HK-2 (cell line): Measurements from ENCODE around the gene KIT.
"Not testable (repeated sequence)": the region's sequence is repeated elsewhere in the genome, so short reads cannot be mapped to it uniquely, and the experiment has no call there.

Source experiments
- DNase-seq: peaks from one replicate; pipeline ENCODE4 v3.0.0-alpha.2; 2018; ENCODE audit not compliant: unreplicated experiment

Gene KIT

GRCh38 chr4:54657551-54658251 is at the start of gene KIT:
TSS of gene KIT (plus strand) at chr4:54657957. CDS start at chr4:54658015, 58 bp downstream.
- no peak for DNase-seq

DNA sequence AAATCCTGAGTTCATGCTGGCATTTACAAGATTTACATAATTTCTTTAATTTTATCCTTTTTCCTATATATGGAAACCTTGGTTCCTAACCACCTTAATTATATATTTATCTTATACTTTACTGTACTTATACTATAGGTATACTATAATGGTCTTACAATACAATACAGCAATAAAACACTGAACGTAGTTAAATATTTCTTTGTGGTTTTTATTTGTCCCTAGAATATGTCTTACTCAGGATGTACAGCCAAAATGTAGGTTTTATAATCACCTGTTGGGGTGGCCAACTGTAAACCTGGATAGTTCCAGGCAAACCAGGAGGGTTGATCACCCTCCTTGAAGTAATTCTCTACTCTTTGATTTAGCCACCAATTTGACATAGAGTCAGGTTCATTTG is 48.4 kb upstream of the KIT start:
- DNase-seq: no peak

GRCh38 chr4:54614149-54614548 is 43.6 kb upstream of the KIT start:
- DNase-seq: no peak

DNA sequence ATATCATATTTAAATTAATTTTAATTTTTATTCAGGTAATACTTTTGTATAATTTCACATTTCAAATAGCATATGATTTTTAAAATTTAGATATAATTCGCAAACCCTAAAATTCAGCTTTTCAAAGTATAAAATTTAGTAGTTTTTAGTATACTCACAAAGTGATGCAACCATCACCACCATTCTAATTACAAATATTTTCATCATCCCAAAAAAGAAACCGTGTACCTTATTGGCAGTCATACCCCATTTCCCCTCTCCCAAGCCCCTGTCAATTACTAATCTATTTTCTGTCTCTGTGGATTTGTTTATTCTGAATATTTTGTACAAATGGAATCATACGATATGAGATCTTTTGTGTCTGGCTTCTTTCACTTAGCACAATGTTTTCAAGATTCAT is 37.0 kb upstream of the KIT start:
- no peak for DNase-seq

- no peak for DNase-seq
These were observed 32.4 kb upstream of the KIT start for GRCh38 chr4:54625391-54625790.

GRCh38 chr4:54626113-54626512 is 31.6 kb upstream of the KIT start:
- no peak for DNase-seq

DNA sequence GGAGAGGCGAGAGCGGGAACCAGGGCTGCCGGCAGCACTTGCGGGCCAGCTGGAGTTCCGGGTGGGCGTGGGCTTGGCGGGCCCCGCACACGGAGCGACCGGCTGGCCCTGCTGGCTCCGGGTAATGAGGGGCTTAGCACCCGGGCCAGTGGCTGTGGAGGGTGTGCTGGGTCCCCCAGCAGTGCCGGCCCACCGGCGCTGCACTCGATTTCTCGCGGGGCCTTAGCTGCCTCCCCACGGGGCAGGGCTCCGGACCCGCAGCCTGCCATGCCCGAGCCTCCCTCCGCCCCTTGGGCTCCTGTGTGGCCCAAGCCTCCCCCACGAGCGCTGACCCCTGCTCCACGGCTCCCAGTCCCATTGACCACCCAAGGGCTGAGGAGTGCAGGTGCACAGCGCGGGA is 25.2 kb upstream of the KIT start:
- no peak for DNase-seq

DNA sequence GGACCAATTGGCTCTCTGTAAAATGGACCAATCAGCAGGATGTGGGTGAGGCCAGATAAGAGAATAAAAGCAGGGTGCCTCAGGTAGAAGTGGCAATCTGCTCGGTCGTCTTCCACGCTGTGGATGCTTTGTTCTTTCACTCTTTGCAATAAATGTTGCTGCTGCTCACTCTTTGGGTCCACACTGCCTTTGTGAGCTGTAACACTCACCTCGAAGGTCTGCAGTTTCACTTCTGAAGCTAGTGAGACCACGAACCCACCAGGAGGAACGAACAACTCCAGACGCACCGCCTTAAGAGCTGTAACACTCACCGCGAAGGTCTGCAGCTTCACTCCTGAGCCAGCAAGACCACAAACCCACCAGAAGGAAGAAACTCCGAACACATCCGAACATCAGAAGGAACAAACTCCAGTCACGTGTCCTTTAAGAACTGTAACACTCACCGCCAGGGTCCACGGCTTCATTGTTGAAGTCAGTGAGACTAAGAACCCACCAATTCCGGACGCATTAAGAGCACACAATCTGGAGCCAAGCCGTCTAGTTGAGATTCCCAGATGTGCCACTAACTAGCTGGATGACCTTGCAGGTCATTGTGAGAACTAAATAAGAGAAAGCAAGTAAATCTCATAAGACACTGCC is 24.5 kb upstream of the KIT start:
- not testable (repeated sequence) for DNase-seq

GRCh38 chr4:54635318-54635717 is 22.4 kb upstream of the KIT start:
- DNase-seq: no peak

DNA sequence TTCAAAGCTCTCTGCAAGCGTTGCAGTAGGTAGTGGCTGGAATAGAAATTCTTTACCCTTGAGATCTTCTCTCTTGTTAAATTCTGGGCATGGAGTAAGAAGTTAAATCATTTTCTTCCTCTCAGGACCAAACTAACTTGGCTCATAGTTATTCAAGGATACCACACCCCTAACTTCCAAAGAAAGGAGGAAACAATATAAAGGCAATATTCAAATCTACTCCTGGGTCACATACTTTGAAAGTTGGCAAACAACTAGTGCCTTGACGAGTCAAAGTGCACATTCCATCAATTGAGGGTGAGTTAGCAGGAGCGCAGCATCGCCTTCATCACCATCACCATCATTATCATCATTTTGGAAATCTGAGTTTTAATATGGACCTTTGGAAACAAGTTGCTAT is 20.4 kb upstream of the KIT start:
- no peak for DNase-seq

- not testable (repeated sequence) for DNase-seq
These were observed 16.7 kb upstream of the KIT start for GRCh38 chr4:54641101-54641500.

DNA sequence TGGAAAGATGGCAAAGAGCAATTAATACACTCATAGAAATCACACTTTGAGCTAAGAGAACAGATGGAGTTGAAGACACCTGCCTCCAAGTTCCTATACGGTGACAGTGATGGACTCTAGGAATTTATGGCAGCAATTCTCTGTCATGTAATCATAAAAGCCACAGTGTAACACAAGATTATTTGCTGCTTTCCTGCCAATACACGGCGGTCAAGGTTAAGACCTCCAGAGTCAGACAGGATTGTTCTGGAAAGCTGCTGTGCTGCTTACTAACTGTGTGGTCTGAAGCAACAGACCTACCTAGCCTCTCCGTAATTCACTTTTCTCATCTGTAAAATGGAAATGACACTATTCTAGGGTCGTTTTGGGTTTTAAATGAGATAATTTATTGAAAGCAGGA is 14.6 kb upstream of the KIT start:
- no peak for DNase-seq

- DNase-seq: no peak
These were observed 13.6 kb upstream of the KIT start for GRCh38 chr4:54643958-54644751.

- DNase-seq: no peak
These were observed 11.9 kb upstream of the KIT start for GRCh38 chr4:54645830-54646229.

GRCh38 chr4:54647070-54647469 is 10.7 kb upstream of the KIT start:
- DNase-seq: no peak

DNA sequence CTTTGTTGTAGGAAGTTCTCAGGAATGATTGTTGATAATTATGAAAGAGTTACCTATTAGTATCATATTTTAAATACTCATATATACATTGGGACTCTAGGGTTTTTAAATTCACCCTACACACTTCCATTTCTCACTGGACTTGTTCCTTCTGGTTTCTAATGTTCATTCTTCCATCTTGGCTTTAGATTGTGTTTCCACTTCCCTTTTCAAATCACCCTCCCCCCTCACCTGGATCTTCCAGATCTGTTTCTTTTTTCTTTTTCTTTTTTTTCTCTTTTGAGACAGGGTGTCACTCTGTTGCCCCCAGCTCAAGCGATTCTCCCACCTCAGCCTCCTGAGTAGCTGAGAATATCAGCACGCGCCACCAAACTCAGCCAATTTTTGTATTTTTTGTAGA is 6.7 kb upstream of the KIT start:
- no peak for DNase-seq

- DNase-seq: no peak
These were observed 3.0 kb upstream of the KIT start for GRCh38 chr4:54654753-54655152.

DNA sequence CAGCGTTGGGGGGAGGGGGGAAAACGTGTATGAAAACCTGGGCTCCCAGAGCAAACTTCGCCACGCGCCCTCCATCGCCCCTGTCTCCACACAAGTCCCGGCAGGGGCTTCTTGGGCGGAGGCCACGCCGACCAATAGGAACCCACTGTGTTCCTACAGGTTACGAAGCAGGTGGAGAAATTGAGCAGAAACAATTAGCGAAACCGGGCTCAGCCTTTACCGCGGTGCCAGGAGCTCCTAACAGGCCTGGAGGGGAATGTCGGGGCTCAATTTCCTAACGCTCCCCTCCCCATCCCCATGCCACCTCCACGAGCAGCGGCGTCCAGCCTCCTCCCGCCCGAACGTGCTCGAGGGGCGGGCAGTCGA is 589 bp upstream of the KIT start:
- DNase-seq: no peak

GRCh38 chr4:54658252-54659093 is 716 bp downstream of the KIT start:
- peak; percentile 28 for DNase-seq

DNA sequence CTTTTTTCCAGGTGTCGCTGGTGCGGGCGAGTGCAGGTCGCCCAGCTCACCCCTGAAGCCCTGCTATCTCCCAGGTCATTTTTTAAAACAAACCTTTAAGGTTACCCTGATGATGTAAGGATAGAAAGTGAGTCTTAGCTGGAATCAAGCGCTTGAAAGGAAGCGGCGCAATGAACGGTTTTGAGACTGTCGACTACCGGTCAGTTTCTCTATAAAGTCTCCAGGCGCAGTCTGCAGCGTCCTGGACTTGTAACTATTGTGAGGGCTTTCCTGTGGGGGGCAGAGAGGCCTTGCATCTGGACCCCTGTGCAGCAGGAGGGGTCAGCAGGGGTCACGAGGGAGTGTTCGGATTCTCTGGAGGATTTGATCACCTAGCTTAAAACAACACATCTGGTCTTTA is 1.6 kb downstream of the KIT start:
- no peak for DNase-seq

- no peak for DNase-seq
These were observed 2.2 kb downstream of the KIT start for GRCh38 chr4:54659749-54660535.
